Measurements from ENCODE around the gene MROH2B.

MROH2B gene

DNA sequence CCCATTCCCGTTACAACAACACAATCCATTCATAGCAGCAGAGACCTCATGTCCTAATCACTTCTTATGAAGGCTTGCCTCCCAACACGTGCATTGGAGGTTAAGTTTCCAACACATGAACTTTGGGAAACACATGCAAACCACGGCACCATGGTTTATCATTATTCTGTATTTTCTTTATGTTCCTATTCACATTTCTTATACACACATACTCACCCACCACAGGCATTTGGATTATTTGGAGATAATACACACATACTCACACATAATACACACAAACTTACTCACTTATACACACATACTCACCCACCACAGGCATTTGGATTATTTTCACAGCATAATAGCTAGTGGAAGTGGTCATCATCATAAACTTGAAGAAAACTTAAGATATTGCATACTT, 86.3 kb downstream of the MROH2B start:
- no peak for DNase-seq (ENCODE audit: low read depth, low spot score)
- no peak overlapping the region for H3K4me3 ChIP-seq (ENCODE audit: low read length)

- no peak overlapping the region for H3K4me3 ChIP-seq (ENCODE audit: low read length)
- DNase-seq (ENCODE audit: low read depth, low spot score): no peak
Measured at GRCh38 chr5:40983781-40984180, 87.4 kb downstream of the MROH2B start.

DNA sequence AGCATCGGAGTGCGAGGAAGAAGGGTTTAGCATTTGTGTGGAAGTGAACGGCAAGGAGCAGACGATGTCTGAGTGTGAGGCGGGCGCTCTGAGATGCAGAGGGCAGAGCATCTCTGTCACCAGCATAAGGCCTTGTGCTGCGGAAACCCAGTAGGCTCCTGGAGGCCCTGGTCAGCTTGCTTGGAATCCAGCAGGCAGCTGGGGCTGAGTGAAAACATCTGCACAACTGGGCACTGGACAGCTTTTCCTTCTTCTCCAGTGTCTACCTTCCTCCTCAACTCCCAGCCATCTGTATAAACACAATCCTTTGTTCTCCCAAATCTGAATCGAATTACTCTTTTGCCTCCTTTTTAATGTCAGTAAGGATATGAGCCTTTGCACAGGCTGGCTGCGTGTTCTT, 89.7 kb downstream of the MROH2B start:
- no peak for DNase-seq (ENCODE audit: low read depth, low spot score)
- no peak overlapping the region for H3K4me3 ChIP-seq (ENCODE audit: low read length)

DNA sequence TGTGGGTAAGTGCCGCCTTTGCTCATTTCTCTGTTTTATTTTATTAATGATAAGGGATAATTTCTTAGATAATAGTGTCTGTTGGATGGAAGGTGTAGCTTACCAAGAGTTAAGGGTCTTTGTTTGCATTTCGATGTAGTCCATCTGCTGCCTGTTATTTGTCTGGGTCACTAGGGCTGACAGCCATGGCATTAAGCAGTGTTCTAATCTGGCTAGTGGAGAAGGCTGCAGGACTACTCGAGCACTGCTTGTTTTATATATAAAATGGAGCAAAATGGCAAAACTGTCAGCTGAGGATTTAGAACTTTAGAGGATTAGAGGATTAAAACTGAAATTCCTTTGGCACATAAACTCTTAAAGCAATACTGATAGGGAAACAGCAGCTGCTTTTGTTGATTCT, 94.3 kb downstream of the MROH2B start:
- H3K4me3 ChIP-seq (ENCODE audit: low read length): no peak overlapping the region
- DNase-seq (ENCODE audit: low read depth, low spot score): no peak

GRCh38 chr5:40976041-40976440, 95.1 kb downstream of the MROH2B start:
- H3K4me3 ChIP-seq (ENCODE audit: low read length): no peak overlapping the region
- DNase-seq (ENCODE audit: low read depth, low spot score): no peak

DNA sequence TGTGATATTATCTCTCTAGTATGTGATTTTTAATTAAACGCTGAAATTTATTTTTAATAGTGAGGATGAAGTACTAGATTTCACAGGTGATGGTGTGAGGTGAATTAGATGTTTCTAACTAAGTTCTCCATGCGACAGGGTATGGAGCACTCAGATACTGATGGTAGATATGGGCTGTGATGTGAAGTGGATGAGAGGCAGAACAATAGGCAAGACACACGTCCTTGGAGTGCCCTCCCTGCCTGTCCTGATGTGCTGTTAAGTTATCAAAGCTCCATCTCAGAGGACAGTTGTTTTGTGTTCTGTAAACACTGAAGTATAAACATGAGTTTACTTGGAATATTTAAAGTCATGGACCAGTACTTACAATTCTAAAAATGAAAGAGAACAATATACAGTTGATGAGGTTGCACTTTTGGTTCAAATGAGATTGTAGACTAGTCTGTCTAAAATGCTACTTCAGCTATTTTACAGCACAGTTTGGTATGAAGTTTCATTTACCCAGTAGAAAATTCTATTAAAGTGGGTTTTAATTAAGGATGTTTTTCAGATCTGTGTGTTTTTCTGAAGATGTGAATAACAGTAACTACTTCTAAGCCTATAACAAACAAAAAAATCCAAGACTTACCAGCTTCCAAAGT, 97.7 kb downstream of the MROH2B start:
- H3K4me3 ChIP-seq (ENCODE audit: low read length): no peak overlapping the region
- DNase-seq (ENCODE audit: low read depth, low spot score): no peak

DNA sequence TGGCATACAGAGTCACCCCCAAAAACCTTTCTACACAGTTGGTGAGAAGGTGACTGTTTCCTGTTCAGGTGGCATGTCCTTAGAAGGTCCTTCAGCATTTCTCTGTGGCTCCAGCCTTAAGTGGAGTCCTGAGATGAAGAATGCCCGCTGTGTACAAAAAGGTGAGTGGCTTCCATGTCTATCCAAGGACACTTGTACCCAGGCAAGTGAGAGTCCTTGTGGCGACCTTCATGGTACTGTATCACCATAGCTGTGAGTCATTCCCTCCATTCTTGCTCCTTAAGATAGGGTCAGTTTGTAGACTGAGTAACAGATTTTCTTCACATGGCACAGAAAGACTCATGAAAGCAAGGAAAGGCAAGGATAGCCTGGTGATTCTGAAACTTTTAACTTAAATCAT, 98.7 kb downstream of the MROH2B start:
- H3K4me3 ChIP-seq (ENCODE audit: low read length): no peak overlapping the region
- no peak for DNase-seq (ENCODE audit: low read depth, low spot score)

DNA sequence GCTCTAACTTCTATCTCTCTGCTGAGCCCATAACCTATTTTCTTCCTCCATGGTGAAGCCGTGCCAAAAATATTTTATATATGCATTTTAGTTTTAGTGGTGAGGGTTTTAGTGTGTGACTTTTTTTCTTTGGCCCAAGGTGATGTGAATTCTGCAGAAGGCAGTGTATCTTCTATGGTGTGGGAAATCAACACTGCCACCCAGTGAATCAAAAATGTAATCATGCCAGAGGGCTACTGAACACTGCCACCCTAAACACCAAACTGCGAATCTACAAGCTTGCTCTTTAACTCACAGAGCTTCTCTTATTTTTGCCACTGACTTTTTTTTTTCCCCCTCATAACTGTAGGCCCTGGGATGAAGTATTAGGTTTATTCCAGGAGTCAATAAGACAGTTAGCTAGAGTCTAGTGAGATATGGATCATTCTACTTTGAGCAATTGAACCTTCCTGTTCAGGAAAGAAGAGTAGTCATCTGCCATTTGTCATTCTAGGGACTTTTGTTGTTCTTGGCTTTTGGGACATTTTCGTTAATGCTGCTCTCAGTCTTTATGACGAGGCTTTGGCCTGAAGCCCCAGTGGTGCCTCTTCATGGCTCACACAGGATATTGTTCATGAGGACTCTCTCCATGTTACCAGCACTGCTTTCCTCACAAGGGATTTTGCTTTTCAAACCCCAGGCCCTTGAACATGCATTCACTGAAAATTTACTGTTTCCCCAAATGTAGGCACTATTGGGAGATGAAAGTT, 108.8 kb downstream of the MROH2B start:
- H3K4me3 ChIP-seq (ENCODE audit: low read length): no peak overlapping the region
- DNase-seq (ENCODE audit: low read depth, low spot score): no peak

DNA sequence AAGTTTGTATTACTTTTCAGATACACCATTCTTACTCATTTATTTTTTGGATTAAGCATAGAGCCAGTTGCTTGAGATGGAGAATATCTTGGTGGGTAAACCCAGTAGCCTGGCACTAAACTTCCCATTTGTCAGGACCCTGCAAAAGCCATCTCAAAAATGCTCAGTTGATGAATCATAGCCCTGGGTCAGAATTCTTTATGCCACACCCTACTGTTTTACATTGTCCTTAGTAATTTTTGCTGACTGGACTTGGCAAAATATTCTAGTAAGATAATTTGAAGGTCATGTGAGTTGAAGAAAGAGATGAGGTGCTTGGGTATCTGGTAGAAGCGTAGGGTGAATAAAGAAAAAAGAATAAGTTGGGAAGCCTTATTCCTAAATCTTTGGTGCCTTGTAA, 111.1 kb downstream of the MROH2B start:
- no peak overlapping the region for H3K4me3 ChIP-seq (ENCODE audit: low read length)
- no peak for DNase-seq (ENCODE audit: low read depth, low spot score)

DNA sequence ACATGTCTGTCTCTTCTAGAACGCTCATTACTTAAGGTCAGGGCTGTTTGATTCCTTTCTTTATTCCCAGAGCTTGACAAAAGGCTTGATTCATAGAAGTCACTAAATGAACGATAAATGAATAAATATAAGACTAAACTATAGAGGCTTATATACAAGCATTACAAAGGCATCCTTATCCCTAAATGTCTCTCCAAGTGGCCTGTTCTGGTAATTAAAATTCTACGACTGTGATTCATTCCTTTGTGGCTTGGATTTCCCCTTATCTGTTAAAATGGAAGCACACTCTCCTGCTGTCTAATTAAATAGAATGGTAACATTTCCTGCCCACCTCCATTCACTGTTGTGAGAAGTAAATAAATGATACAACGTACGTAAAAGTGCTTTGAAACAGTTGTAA, 112.3 kb downstream of the MROH2B start:
- DNase-seq (ENCODE audit: low read depth, low spot score): no peak
- no peak overlapping the region for H3K4me3 ChIP-seq (ENCODE audit: low read length)

DNA sequence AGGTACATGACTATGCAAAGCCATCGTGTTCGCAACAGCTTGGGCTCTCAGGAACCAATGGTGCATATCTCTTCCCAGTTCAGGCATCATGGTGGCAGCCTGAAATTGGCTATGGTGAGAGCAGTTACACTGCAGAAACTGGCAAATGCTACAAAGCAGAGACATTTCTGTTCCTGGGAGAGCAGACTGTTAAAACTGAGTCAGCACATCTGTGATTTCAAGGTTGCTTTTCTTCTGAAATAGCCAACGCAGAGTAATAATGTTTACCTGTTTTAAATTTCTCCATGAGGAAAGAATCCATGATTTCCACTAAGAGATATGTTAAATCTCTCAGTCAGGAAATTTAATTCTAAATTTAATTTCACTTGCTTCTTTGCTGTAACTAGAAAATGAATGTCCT, 114.1 kb downstream of the MROH2B start:
- H3K4me3 ChIP-seq (ENCODE audit: low read length): no peak overlapping the region
- no peak for DNase-seq (ENCODE audit: low read depth, low spot score)

DNA sequence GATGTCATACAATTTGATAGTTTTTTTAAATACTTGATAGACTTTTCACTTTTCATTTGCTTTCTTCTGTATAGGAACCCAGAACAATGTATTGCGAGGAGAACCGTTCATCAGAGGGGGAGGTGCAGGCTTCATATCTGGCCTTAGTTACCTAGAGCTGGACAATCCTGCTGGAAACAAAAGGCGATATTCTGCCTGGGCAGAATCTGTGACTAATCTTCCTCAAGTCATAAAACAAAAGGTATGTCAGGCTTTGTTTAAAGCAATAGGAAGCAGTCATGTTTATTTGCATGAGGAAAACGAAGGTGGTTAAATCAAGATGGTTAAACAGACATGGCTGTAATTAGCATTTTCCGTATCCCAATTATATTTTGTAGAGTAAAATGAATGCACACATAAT, 115.8 kb downstream of the MROH2B start:
- no peak for DNase-seq (ENCODE audit: low read depth, low spot score)
- no peak overlapping the region for H3K4me3 ChIP-seq (ENCODE audit: low read length)

All from Jurkat, Clone E6-1 (cell line).